ENCODE results near the gene FAM110A.

The FAM110A gene

DNA sequence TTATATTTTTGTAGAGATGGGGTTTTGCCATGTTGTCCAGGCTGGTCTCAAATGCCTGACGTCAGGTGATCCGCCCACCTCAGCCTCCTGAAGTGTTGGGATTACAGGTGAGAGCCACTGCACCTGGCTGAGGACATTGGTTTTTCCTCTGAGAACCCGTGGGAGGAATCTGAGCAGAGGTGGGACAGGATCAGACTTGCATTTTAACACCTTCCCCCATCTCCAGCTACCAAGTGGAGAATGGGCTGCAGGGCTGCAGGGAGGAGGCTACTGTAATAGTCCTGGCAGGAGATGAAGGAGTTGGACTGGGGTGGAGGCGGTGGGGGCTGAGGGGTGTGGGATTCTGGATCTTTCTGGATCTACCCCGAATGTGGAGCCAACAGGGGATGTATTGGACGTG is 24.5 kb downstream of the FAM110A start:
- no peak for DNase-seq (ENCODE audit: low read depth)
- H3K4me3 ChIP-seq (ENCODE audit: low read depth, low read length) = no peak overlapping the region
- TF ChIP-seq, protein P1, sequence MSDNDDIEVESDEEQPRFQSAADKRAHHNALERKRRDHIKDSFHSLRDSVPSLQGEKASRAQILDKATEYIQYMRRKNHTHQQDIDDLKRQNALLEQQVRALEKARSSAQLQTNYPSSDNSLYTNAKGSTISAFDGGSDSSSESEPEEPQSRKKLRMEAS (IDR thresholded peaks at IDR 0.05; ENCODE audit: low read depth, low read length) = no peak
- TF ChIP-seq, protein P2, sequence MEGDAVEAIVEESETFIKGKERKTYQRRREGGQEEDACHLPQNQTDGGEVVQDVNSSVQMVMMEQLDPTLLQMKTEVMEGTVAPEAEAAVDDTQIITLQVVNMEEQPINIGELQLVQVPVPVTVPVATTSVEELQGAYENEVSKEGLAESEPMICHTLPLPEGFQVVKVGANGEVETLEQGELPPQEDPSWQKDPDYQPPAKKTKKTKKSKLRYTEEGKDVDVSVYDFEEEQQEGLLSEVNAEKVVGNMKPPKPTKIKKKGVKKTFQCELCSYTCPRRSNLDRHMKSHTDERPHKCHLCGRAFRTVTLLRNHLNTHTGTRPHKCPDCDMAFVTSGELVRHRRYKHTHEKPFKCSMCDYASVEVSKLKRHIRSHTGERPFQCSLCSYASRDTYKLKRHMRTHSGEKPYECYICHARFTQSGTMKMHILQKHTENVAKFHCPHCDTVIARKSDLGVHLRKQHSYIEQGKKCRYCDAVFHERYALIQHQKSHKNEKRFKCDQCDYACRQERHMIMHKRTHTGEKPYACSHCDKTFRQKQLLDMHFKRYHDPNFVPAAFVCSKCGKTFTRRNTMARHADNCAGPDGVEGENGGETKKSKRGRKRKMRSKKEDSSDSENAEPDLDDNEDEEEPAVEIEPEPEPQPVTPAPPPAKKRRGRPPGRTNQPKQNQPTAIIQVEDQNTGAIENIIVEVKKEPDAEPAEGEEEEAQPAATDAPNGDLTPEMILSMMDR (IDR thresholded peaks at IDR 0.05; ENCODE audit: low read depth, low read length) = no peak
- no peak for TF ChIP-seq POLR2A (IDR thresholded peaks at IDR 0.05; ENCODE audit: extremely low read depth, insufficient read length)
- no peak for TF ChIP-seq MYC (IDR thresholded peaks at IDR 0.05; ENCODE audit: low read depth, low read length)

DNA sequence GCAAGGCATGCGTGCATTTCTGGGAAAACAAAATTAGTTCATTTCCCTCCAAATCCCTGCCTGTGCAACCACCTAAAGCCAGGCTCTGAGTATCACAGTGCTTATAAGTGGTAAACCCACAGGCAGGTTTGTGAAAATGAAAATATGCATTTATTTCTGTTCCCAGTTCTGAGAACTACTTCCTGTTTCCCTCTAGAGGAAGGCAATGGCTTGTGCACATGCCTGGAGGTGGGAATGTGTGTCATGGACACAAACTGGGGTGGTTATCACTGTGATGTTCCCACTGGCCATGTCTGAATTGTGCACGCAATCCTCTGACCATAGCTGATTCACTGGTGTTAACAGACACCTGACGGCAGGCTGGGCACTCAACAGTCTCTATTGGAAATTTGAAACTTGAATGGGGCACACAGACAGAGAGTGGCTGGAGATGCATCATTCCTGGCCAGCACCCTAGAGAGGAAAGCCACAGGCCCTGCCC is 26.3 kb downstream of the FAM110A start:
- DNase-seq (ENCODE audit: low read depth) = no peak
- H3K4me3 ChIP-seq (ENCODE audit: low read depth, low read length) = no peak overlapping the region
- TF ChIP-seq MYC (IDR thresholded peaks at IDR 0.05; ENCODE audit: low read depth, low read length) = no peak
- TF ChIP-seq, protein P1 (IDR thresholded peaks at IDR 0.05; ENCODE audit: low read depth, low read length) = no peak
- no peak for TF ChIP-seq POLR2A (IDR thresholded peaks at IDR 0.05; ENCODE audit: extremely low read depth, insufficient read length)
- TF ChIP-seq, protein P2 (IDR thresholded peaks at IDR 0.05; ENCODE audit: low read depth, low read length) = no peak

- no peak overlapping the region for H3K4me3 ChIP-seq (ENCODE audit: low read depth, low read length)
- DNase-seq (ENCODE audit: low read depth) = no peak
- TF ChIP-seq, protein P2 (IDR thresholded peaks at IDR 0.05; ENCODE audit: low read depth, low read length) = no peak
- TF ChIP-seq MYC (IDR thresholded peaks at IDR 0.05; ENCODE audit: low read depth, low read length) (no peak), POLR2A (IDR thresholded peaks at IDR 0.05; ENCODE audit: extremely low read depth, insufficient read length) (no peak)
- TF ChIP-seq, protein P1 (IDR thresholded peaks at IDR 0.05; ENCODE audit: low read depth, low read length) = no peak
These were observed 27.4 kb downstream of the FAM110A start for GRCh38 chr20:860891-861290.

DNA sequence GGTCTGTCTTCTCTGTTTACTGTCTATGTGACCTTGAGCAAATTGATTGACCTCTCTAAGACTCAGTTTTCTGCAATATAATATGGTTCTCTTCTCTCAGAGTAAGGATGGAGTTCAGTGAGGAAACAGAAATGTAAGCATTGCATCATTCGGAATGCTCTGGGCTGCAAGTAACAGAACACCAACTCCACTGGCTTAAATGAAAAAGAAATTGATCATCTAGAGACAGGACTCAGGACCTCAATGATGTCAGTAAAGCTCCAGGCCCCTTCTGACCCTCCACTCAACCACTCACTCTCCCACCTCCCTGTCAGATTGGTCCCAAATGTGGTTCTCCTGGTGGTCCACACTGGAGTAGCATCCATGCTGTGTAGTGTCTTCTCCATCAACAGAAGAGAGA is 31.9 kb downstream of the FAM110A start:
- TF ChIP-seq POLR2A (IDR thresholded peaks at IDR 0.05; ENCODE audit: extremely low read depth, insufficient read length) = no peak
- TF ChIP-seq MYC (IDR thresholded peaks at IDR 0.05; ENCODE audit: low read depth, low read length) = no peak
- TF ChIP-seq, protein P2 (IDR thresholded peaks at IDR 0.05; ENCODE audit: low read depth, low read length) = no peak
- TF ChIP-seq, protein P1 (IDR thresholded peaks at IDR 0.05; ENCODE audit: low read depth, low read length) = no peak
- DNase-seq (ENCODE audit: low read depth) = no peak
- H3K4me3 ChIP-seq (ENCODE audit: low read depth, low read length) = no peak overlapping the region

GRCh38 chr20:868279-868678 is 34.8 kb downstream of the FAM110A start:
- TF ChIP-seq, protein P2 (IDR thresholded peaks at IDR 0.05; ENCODE audit: low read depth, low read length) = no peak
- TF ChIP-seq MYC (IDR thresholded peaks at IDR 0.05; ENCODE audit: low read depth, low read length) (no peak), POLR2A (IDR thresholded peaks at IDR 0.05; ENCODE audit: extremely low read depth, insufficient read length) (no peak)
- TF ChIP-seq, protein P1 (IDR thresholded peaks at IDR 0.05; ENCODE audit: low read depth, low read length) = no peak

More at GRCh38 chr20:868279-868678, 34.8 kb downstream of the FAM110A start:
- H3K4me3 ChIP-seq (ENCODE audit: low read depth, low read length) = no peak overlapping the region
- DNase-seq (ENCODE audit: low read depth) = no peak

Data from NB4 (cell line).